Effector memory CD8-positive, alpha-beta T cell (primary cell): ENCODE measurements around the gene TRMT10B.

Experiments
- ATAC-seq: fragments of 150-1000 bp; cut with Tn5 transposase; replicated peaks from 2 replicates; pipeline ENCODE4 v1.10.0; 2021; ENCODE audit warnings: mild to moderate bottlenecking, moderate library complexity
- DNase-seq, 3 experiments: peaks; one replicate each; pipeline ENCODE4 v3.0.0; 2021
- H3K27ac Mint-ChIP-seq, 2 donors: one replicate each; pipeline ENCODE4 v1.8.0; 2022; ENCODE audit warnings: mild to moderate bottlenecking in 2 of 2, mixed read lengths in 2 of 2, moderate library complexity in 2 of 2
- H3K27me3 Mint-ChIP-seq, 2 donors: one replicate each; pipeline ENCODE4 v1.8.0; 2022; ENCODE audit warnings: mixed read lengths in 2 of 2
- H3K36me3 Mint-ChIP-seq: one replicate; pipeline ENCODE4 v1.8.0; 2022; ENCODE audit warnings: mild to moderate bottlenecking, moderate library complexity, mixed read lengths; ENCODE audit not compliant: insufficient read depth
- H3K4me1 Mint-ChIP-seq, 2 donors: one replicate each; pipeline ENCODE4 v1.8.0; 2022; ENCODE audit warnings: low read depth in 2 of 2, mixed read lengths in 2 of 2
- H3K4me3 Mint-ChIP-seq, 2 donors: one replicate each; pipeline ENCODE4 v1.8.0; 2022; ENCODE audit warnings: mild to moderate bottlenecking in 2 of 2, mixed read lengths in 2 of 2, moderate library complexity in 2 of 2
- H3K9me3 Mint-ChIP-seq, 2 donors: one replicate each; pipeline ENCODE4 v1.8.0; 2022; ENCODE audit warnings: mixed read lengths in 2 of 2
- total RNA-seq, 9 experiments: gene quantifications; one replicate each; lab custom pipeline; 2026; lab: John Stamatoyannopoulos, UW

TRMT10B gene
- 8.1 to 25.9 (median 13.8) reads per million in 9 experiments for total RNA-seq

- H3K27ac Mint-ChIP-seq: peak within 1 kb of the TSS; percentile 94 to 96
- H3K4me1 Mint-ChIP-seq: peaks cover 19 to 21% of the 10 kb centered on the region in 2 donors
- peak within 1 kb of the TSS; percentile 89 to 92 for H3K4me3 Mint-ChIP-seq
- H3K36me3 Mint-ChIP-seq: peaks cover 12% of the 10 kb centered on the region
- ATAC-seq: peak; percentile 94
- H3K27me3 Mint-ChIP-seq: no peaks in the 10 kb centered on the region
- H3K9me3 Mint-ChIP-seq: no peaks in the 10 kb centered on the region
- peak; percentile 48 to 53 (median 53) for DNase-seq
These were observed at the start of gene TRMT10B for GRCh38 chr9:37753489-37754190. Gene TRMT10B, plus strand, starts transcription at chr9:37753805. Its CDS starts 8,127 bp downstream, at chr9:37761932.

DNA sequence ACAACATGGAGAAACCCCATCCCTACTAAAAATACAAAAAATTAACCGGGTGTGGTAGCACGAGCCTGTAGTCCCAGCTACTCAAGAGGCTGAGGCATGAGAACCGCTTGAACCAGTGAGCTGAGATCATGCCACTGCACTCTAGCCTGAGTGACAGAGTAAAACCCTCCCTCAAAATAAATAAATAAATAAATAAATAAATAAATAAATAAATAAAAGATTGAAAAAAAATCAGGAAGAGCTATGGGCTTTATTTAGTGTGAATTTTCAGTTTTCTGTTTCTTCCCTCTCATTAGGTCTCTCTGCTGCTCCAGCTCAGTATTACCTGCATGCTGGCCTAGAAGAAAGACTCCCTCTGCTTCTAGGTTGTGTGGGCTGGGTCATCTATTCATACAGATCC, 47.8 kb upstream of the TRMT10B start:
- H3K27ac Mint-ChIP-seq: no peak overlapping the region
- H3K36me3 Mint-ChIP-seq: no peaks in the 10 kb centered on the region
- no peak overlapping the region for H3K4me3 Mint-ChIP-seq
- H3K27me3 Mint-ChIP-seq: peaks cover 48 to 58% of the 10 kb centered on the region in 2 donors
- DNase-seq (no peak), ATAC-seq (no peak)
- no peaks in the 10 kb centered on the region for H3K9me3 Mint-ChIP-seq
- no peaks in the 10 kb centered on the region for H3K4me1 Mint-ChIP-seq

GRCh38 chr9:37706290-37706689, 47.3 kb upstream of the TRMT10B start:
- DNase-seq: no peak
- H3K4me1 Mint-ChIP-seq: no peaks in the 10 kb centered on the region
- H3K4me3 Mint-ChIP-seq: no peak overlapping the region
- peaks cover 48 to 59% of the 10 kb centered on the region in 2 donors for H3K27me3 Mint-ChIP-seq
- no peak for ATAC-seq
- no peaks in the 10 kb centered on the region for H3K9me3 Mint-ChIP-seq
- no peak overlapping the region for H3K27ac Mint-ChIP-seq
- no peaks in the 10 kb centered on the region for H3K36me3 Mint-ChIP-seq

DNA sequence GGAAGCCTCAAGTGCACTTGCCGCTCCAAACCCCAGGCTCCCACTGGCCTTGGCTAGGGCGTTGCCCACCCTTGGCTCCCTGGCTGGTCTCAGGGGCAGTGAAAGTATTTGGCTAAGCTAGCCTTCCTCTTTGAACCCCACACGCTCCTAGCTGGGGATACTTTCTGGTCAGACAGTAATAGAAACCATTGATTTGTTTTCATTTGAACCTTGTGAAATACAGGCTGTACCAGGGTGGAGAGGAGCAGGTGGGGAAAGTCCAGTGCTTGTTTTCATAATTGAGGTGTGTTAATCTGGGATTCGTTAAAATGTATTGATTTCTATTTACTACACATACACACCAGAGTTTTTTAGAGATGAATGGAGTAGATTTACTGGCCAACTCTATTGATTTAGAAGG, 45.9 kb upstream of the TRMT10B start:
- DNase-seq (no peak), ATAC-seq (no peak)
- Mint-ChIP-seq H3K9me3 (no peaks in the 10 kb centered on the region), H3K36me3 (no peaks in the 10 kb centered on the region), H3K4me3 (no peak overlapping the region), H3K4me1 (no peaks in the 10 kb centered on the region), H3K27ac (no peak overlapping the region), H3K27me3 (peaks cover 48% of the 10 kb centered on the region in 2 donors)

- H3K27me3 Mint-ChIP-seq: peaks cover 54 to 55% of the 10 kb centered on the region in 2 donors
- no peaks in the 10 kb centered on the region for H3K9me3 Mint-ChIP-seq
- ATAC-seq: no peak
- no peak for DNase-seq
- no peak overlapping the region for H3K27ac Mint-ChIP-seq
- H3K4me1 Mint-ChIP-seq: no peaks in the 10 kb centered on the region
- H3K36me3 Mint-ChIP-seq: peaks cover 7% of the 10 kb centered on the region
- no peak overlapping the region for H3K4me3 Mint-ChIP-seq
These were observed 43.6 kb upstream of the TRMT10B start for GRCh38 chr9:37710046-37710445.

DNA sequence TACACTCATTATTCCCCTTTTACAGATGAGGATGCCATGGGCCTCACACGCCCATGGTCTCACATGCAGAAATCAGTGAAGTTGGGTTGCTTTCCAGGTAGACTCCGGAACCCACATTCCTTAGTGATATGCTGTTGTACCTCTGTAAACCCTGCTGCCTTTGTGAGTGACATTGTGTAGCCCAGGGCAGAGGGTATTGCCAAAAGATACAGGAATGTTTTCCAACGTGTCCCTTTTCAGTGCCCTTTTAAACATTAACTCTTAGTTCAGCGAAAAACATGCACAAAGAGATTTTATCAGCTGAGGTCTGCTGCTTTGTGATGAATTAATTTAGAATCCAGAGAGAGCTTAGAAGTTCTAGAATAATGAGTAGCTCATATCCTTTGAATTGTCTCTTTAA, 38.3 kb upstream of the TRMT10B start:
- ATAC-seq (no peak), DNase-seq (no peak)
- Mint-ChIP-seq H3K27me3 (peaks cover 38 to 50% of the 10 kb centered on the region in 2 donors), H3K36me3 (peaks cover 10% of the 10 kb centered on the region), H3K4me3 (no peak overlapping the region), H3K9me3 (no peaks in the 10 kb centered on the region), H3K4me1 (no peaks in the 10 kb centered on the region), H3K27ac (no peak overlapping the region)

- DNase-seq: no peak
- no peak overlapping the region for H3K27ac Mint-ChIP-seq
- H3K36me3 Mint-ChIP-seq: peaks cover 10% of the 10 kb centered on the region
- H3K9me3 Mint-ChIP-seq: no peaks in the 10 kb centered on the region
- H3K27me3 Mint-ChIP-seq: peaks cover 36 to 58% of the 10 kb centered on the region in 2 donors
- no peaks in the 10 kb centered on the region for H3K4me1 Mint-ChIP-seq
- ATAC-seq: no peak
- H3K4me3 Mint-ChIP-seq: no peak overlapping the region
These were observed 37.6 kb upstream of the TRMT10B start for GRCh38 chr9:37715991-37716505.

GRCh38 chr9:37719526-37719925, 34.1 kb upstream of the TRMT10B start:
- Mint-ChIP-seq H3K27ac (no peak overlapping the region), H3K27me3 (peaks cover 24 to 54% of the 10 kb centered on the region in 2 donors), H3K4me3 (no peak overlapping the region), H3K4me1 (no peaks in the 10 kb centered on the region), H3K36me3 (peaks cover 4% of the 10 kb centered on the region), H3K9me3 (no peaks in the 10 kb centered on the region)
- ATAC-seq (no peak), DNase-seq (no peak)

DNA sequence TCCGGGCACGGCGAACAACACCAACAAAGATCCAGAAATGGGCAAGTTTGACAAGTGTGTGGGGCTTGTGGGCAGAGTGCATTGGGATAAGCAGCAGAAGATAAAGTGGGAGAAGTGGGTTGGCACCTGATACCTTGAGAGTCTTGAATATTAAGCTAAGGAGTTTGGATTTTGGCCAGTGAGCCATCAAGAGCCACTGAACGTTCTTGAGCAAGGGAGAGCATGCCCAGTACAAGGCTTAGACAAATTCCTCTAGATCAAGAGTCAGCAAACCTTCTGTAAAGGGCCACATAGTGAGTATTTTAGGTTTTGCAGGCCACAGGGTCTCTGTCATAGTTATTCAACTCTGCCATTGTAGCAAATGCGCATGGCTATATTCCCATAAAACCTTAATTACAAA, 26.6 kb upstream of the TRMT10B start:
- Mint-ChIP-seq H3K9me3 (no peaks in the 10 kb centered on the region), H3K27me3 (peaks cover 32 to 38% of the 10 kb centered on the region in 2 donors), H3K4me1 (no peaks in the 10 kb centered on the region), H3K36me3 (no peaks in the 10 kb centered on the region), H3K4me3 (no peak overlapping the region), H3K27ac (no peak overlapping the region)
- no peak for ATAC-seq
- DNase-seq: no peak

DNA sequence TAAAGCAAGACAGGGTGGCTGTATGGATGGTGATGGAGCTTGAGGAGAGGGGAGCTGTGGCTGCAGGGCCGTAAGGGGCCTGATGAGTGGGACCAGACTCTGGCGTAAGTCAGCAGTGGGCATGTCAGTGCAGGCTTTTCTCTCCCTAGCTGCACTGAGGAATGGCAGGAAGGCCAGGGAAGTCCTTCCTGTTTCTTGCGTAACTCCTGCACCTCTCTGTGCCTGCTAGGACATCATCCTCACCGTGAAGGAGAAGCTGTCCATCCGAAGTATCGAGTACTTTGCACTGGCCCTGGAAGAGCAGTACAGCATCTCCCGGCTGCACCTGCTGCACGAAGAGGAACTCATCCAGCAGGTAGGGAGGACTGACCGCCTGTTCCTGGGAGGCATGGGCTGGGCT, 24.1 kb upstream of the TRMT10B start:
- no peaks in the 10 kb centered on the region for H3K4me1 Mint-ChIP-seq

GRCh38 chr9:37730256-37730655, 23.3 kb upstream of the TRMT10B start:
- no peak for DNase-seq
- ATAC-seq: no peak
- H3K4me3 Mint-ChIP-seq: no peak overlapping the region
- H3K27ac Mint-ChIP-seq: no peak overlapping the region
- no peaks in the 10 kb centered on the region for H3K36me3 Mint-ChIP-seq
- no peaks in the 10 kb centered on the region for H3K9me3 Mint-ChIP-seq
- H3K4me1 Mint-ChIP-seq: no peaks in the 10 kb centered on the region
- H3K27me3 Mint-ChIP-seq: peaks cover 33 to 38% of the 10 kb centered on the region in 2 donors

More for the DNA sequence above, 24.1 kb upstream of the TRMT10B start:
- no peaks in the 10 kb centered on the region for H3K36me3 Mint-ChIP-seq
- ATAC-seq: no peak
- H3K4me3 Mint-ChIP-seq: no peak overlapping the region
- no peak for DNase-seq
- H3K27me3 Mint-ChIP-seq: peaks cover 31 to 46% of the 10 kb centered on the region in 2 donors
- H3K9me3 Mint-ChIP-seq: no peaks in the 10 kb centered on the region
- peak overlapping the region in 1 of 2 donors; percentile 6 for H3K27ac Mint-ChIP-seq

- Mint-ChIP-seq H3K4me1 (no peaks in the 10 kb centered on the region), H3K9me3 (no peaks in the 10 kb centered on the region), H3K27ac (no peak overlapping the region), H3K27me3 (peaks cover 37 to 38% of the 10 kb centered on the region in 2 donors), H3K4me3 (no peak overlapping the region), H3K36me3 (no peaks in the 10 kb centered on the region)
- DNase-seq: no peak
- no peak for ATAC-seq
These were observed 22.8 kb upstream of the TRMT10B start for GRCh38 chr9:37730839-37731238.

- Mint-ChIP-seq H3K27me3 (peaks cover 27 to 30% of the 10 kb centered on the region in 2 donors), H3K9me3 (no peaks in the 10 kb centered on the region)
These were observed 21.4 kb upstream of the TRMT10B start for GRCh38 chr9:37732086-37732741.

DNA sequence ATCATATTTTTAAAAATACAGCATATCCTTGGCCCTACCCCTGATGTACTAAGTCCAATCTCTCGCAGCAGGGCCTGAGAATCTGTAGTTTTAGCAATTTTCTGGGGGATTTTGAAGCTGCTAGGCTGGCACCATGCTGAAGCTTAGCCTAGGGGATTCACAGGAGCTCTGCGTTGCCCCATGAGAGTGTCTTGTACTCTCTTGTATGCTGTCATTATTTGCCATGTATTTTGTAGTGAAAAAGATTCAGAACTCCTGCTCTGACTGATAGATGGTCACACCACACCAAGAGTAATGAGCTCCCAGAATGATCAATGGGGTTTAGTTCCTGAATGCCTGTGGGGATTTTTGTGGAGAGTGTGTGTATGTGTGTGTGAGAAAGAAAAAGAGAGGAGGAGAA, 20.7 kb upstream of the TRMT10B start:
- no peaks in the 10 kb centered on the region for H3K4me1 Mint-ChIP-seq
- H3K9me3 Mint-ChIP-seq: no peaks in the 10 kb centered on the region
- DNase-seq: no peak
- ATAC-seq: no peak
- no peak overlapping the region for H3K27ac Mint-ChIP-seq
- peaks cover 20 to 23% of the 10 kb centered on the region in 2 donors for H3K27me3 Mint-ChIP-seq
- no peaks in the 10 kb centered on the region for H3K36me3 Mint-ChIP-seq
- no peak overlapping the region for H3K4me3 Mint-ChIP-seq

More at GRCh38 chr9:37732086-37732741, 21.4 kb upstream of the TRMT10B start:
- DNase-seq: no peak
- H3K4me3 Mint-ChIP-seq: no peak overlapping the region
- H3K36me3 Mint-ChIP-seq: no peaks in the 10 kb centered on the region
- no peak for ATAC-seq
- no peaks in the 10 kb centered on the region for H3K4me1 Mint-ChIP-seq
- no peak overlapping the region for H3K27ac Mint-ChIP-seq
